Left ventricle myocardium inferior (tissue), 1 donor: ENCODE measurements around the gene TMED10. TPM values are rescaled to one million over a fixed set of nuclear protein-coding genes. Genes with fewer than 3 reads are reported as not detected.
A peak's percentile ranks its signal among the peaks of the same experiment; 100 is the strongest.
"Not testable (repeated sequence)": the region's sequence is repeated elsewhere in the genome, so short reads cannot be mapped to it uniquely, and the experiment has no call there.

Source experiments
- DNase-seq: peaks from one replicate; pipeline ENCODE4 v3.0.0-alpha.2; 2020
- H3K27ac ChIP-seq: fragments of 200-600 bp; replicated peaks from 2 replicates; pipeline ENCODE4 v1.8.0; 2021
- H3K27me3 ChIP-seq: fragments of 200-600 bp; 2 replicates; pipeline ENCODE4 v1.8.0; 2021; ENCODE audit warnings: low read depth
- H3K36me3 ChIP-seq: fragments of 200-600 bp; 2 replicates; pipeline ENCODE4 v1.8.0; 2021
- H3K4me1 ChIP-seq: fragments of 200-600 bp; 2 replicates; pipeline ENCODE4 v1.8.0; 2021
- H3K4me3 ChIP-seq: fragments of 200-600 bp; 2 replicates; pipeline ENCODE4 v1.8.0; 2021; ENCODE audit warnings: mild to moderate bottlenecking, moderate library complexity
- H3K9me3 ChIP-seq: fragments of 200-600 bp; replicated peaks from 2 replicates; pipeline ENCODE4 v1.8.0; 2021
- CTCF ChIP-seq: fragments of 200-600 bp; IDR thresholded peaks from 2 replicates; pipeline ENCODE4 v1.8.0; 2021; ENCODE audit warnings: antibody characterized with exemption, mild to moderate bottlenecking, borderline replicate concordance
- intact Hi-C: fragments of 100-400 bp; cut with micrococcal nuclease; formaldehyde crosslinking; loops from one replicate; pipeline ENCODE4 v1.11.0; 2022
- total RNA-seq: library from RNA; stranded (reverse); fragmentation: NEBNext Ultra II Directional; extraction: Animal tissue kit (Norgen Biotek cat#: 25700); gene quantifications from one replicate; pipeline ENCODE4 v1.2.1, GENCODE V29; 2021
- donor health status: DM: no; HTN: yes; CAD: no; lungs with severe emphysema.

TMED10 gene
- total RNA-seq, 1 donor from 2014 or later, result 278 TPM

GRCh38 chr14:75155169-75155568 lies 21.2 kb downstream of the TMED10 start:
- Histone ChIP-seq H3K36me3 (peaks cover 19% of the 10 kb centered on the region), H3K27me3 (no peaks in the 10 kb centered on the region), H3K4me1 (peaks cover 28% of the 10 kb centered on the region), H3K9me3 (no peaks in the 10 kb centered on the region), H3K27ac (no peak overlapping the region), H3K4me3 (no peak overlapping the region)
- TF ChIP-seq CTCF, result no peak
- intact Hi-C loops, result no loop called here
- no peak for DNase-seq

GRCh38 chr14:75153295-75153694 lies 23.1 kb downstream of the TMED10 start:
- no peak for DNase-seq
- Histone ChIP-seq H3K27me3 (no peaks in the 10 kb centered on the region), H3K4me1 (peaks cover 32% of the 10 kb centered on the region), H3K27ac (no peak overlapping the region), H3K4me3 (no peak overlapping the region), H3K9me3 (no peaks in the 10 kb centered on the region), H3K36me3 (peaks cover 24% of the 10 kb centered on the region)
- intact Hi-C loops, result no loop called here
- TF ChIP-seq CTCF, result no peak

- Histone ChIP-seq H3K27me3 (no peaks in the 10 kb centered on the region), H3K27ac (no peak overlapping the region), H3K4me1 (peaks cover 46% of the 10 kb centered on the region), H3K4me3 (no peak overlapping the region), H3K36me3 (peaks cover 24% of the 10 kb centered on the region), H3K9me3 (no peaks in the 10 kb centered on the region)
- no peak for DNase-seq
- no peak for TF ChIP-seq CTCF
- intact Hi-C loops, result no loop called here
Measured at GRCh38 chr14:75151851-75152250, 24.6 kb downstream of the TMED10 start.

DNA sequence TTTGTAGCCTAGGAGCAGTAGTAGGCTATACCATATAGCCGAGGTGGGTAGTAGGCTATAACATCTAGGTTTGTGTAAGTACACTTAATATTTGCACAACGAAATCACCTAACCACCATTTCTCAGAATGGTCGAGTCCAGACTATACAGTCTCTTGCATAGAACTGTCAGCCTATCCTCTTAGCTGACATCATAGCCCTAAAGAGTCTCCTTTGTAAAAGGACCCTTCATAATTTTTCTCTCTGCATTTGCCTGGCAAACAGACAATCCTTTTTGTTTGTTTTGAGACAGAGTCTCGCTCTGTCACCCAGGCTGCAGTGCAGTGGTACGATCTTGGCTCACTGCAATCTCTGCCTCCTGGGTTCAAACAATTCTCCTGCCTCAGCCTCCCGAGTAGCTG lies 25.8 kb downstream of the TMED10 start:
- intact Hi-C loops, DNase-seq, H3K4me3 ChIP-seq, H3K9me3 ChIP-seq, H3K27me3 ChIP-seq: not testable (repeated sequence)
- Histone ChIP-seq H3K36me3 (peaks cover 24% of the 10 kb centered on the region), H3K4me1 (peaks cover 54% of the 10 kb centered on the region), H3K27ac (peak overlapping the region; percentile 10)

DNA sequence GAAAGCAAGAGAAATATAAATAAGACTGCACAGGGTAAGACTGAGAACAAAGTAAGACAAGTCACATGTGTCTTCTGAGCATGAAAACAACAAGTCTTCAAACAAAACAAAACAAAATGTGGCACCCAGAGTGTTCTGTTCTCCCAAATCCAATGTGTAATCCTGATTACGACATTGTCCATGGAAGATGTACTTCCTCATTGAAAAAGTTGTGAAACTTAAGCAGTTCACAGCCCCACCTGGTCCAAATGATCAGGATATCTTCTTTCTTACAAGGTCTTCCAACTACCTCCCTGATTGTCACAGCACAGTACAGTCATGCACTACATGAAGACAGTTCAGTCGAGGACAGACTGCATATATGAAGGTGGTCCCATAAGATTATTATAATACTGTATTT lies 26.3 kb downstream of the TMED10 start:
- no peaks in the 10 kb centered on the region for H3K27me3 ChIP-seq
- peak overlapping the region; percentile 87 for H3K27ac ChIP-seq
- TF ChIP-seq CTCF, result no peak
- peaks cover 56% of the 10 kb centered on the region for H3K4me1 ChIP-seq
- no peaks in the 10 kb centered on the region for H3K9me3 ChIP-seq
- peaks cover 24% of the 10 kb centered on the region for H3K36me3 ChIP-seq
- intact Hi-C loops, result no loop called here
- DNase-seq, result no peak
- no peak overlapping the region for H3K4me3 ChIP-seq

DNA sequence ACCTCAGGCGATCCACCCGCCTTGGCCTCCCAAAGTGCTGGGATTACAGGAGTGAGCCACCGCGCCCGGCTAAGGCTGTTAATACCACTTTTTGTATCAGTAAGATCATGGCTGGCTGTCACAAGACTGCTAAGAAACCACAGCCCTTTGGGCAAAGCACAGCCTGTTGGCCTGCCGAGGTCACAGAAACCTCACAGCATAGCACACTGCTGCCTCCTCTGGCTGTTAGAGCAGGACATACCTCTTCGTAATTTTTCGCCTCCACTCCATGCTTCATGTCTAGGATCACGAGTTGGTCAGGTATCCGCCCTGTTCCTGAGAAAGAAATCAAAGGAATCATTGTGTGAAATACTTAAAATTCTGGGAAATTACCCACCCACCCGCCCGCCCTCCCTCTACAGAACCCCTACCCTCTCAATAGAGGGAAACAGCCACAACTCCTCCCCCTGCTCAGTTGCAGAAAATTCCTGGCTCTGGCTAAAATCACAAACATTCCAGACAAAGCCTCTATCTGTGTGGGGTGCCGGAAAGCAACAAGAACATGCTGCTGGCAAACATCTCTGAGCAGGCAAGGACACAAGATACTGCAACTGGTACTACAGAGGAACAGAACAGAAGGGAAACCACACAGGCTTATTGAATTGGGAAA lies 28.9 kb downstream of the TMED10 start:
- Histone ChIP-seq H3K27me3 (no peaks in the 10 kb centered on the region), H3K36me3 (peaks cover 30% of the 10 kb centered on the region), H3K9me3 (no peaks in the 10 kb centered on the region), H3K4me1 (peaks cover 81% of the 10 kb centered on the region), H3K27ac (peak overlapping the region; percentile 87), H3K4me3 (no peak overlapping the region)
- peak; percentile 63 for TF ChIP-seq CTCF
- peak; percentile 54 for DNase-seq
- intact Hi-C loops, result no loop called here
